ENCODE data around the gene CTBP1. TPM values are rescaled to one million over a fixed set of nuclear protein-coding genes. Genes with fewer than 3 reads are reported as not detected.

Gene CTBP1
- polyA plus RNA-seq, 1 donor (not counting 4 experiments of a cell fraction or from before 2014, with no cell fraction given) = 46.9 TPM

DNA sequence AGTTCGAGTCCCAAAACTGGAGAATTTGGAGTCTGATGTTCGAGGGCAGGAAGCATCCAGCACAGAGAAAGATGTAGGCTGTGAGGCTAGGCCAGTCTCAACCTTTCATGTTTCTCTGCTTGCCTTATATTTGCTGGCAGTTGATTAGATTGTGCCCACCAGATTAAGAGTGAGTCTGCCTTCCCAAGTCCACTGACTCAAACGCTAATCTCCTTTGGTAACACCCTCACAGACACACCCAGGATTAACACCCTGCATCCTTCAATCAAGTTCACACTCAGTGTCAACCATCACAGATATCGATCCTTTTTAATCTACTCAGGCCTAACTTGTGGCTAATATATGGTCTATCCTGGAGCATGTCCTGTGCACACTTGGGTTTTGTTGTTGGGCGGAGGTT, 22.8 kb upstream of the CTBP1 start:
- H3K9me3 ChIP-seq (ENCODE audit: control insufficient read depth, low read depth, low read length) = no peaks in the 10 kb centered on the region
- TF ChIP-seq CTCF (optimal IDR thresholded peaks at IDR 0.05 in 1 of 3, IDR thresholded peaks at IDR 0.05 in 1 of 3, conservative IDR thresholded peaks at IDR 0.05 in 1 of 3; ENCODE audit: extremely low read depth in 1 of 3, insufficient read depth in 2 of 3, low read length in 3 of 3) (no peak), EZH2 (IDR thresholded peaks at IDR 0.05; ENCODE audit: low read length) (no peak)
- no peaks in the 10 kb centered on the region for H3K27me3 ChIP-seq (ENCODE audit: control insufficient read depth, extremely low read depth, insufficient read depth, low read length)
- H3K27ac ChIP-seq (ENCODE audit: control insufficient read depth, insufficient read depth, low read length) = no peak overlapping the region
- no peak overlapping the region for H3K4me3 ChIP-seq (ENCODE audit: control insufficient read depth in 2 of 3, extremely low read depth in 1 of 3, insufficient read depth in 2 of 3, low read depth in 1 of 3, low read length in 3 of 3)
- H3K4me2 ChIP-seq (ENCODE audit: control insufficient read depth, extremely low read depth, insufficient read depth, low read depth, low read length) = no peak overlapping the region
- no peak for DNase-seq (ENCODE audit: low read depth, low spot score)
- no peak overlapping the region for H2AFZ ChIP-seq (ENCODE audit: control insufficient read depth, low read length)
- no peak for FAIRE-seq
- H3K9ac ChIP-seq (ENCODE audit: control insufficient read depth, extremely low read depth, insufficient read depth, low read length) = no peak overlapping the region
- no peaks in the 10 kb centered on the region for H3K36me3 ChIP-seq (ENCODE audit: control insufficient read depth in 2 of 2, extremely low read depth in 1 of 2, insufficient read depth in 2 of 2, low read length in 2 of 2)
- H3K4me1 ChIP-seq (ENCODE audit: control insufficient read depth, extremely low read depth, insufficient read depth, low read length) = no peaks in the 10 kb centered on the region
- no peaks in the 10 kb centered on the region for H3K79me2 ChIP-seq (ENCODE audit: control insufficient read depth, insufficient read depth, low read length)
- no peaks in the 10 kb centered on the region for H3K9me1 ChIP-seq (ENCODE audit: control insufficient read depth, extremely low read depth, insufficient read depth, low read length)
- H4K20me1 ChIP-seq (ENCODE audit: control insufficient read depth, extremely low read depth, insufficient read depth, low read length) = no peaks in the 10 kb centered on the region
- dilution Hi-C loops (cut with MboI; ENCODE audit: extremely low pct_ligation_motif_present, low sequenced_read_pairs) = no loop called here

- H3K4me3 ChIP-seq (ENCODE audit: control insufficient read depth in 2 of 3, extremely low read depth in 1 of 3, insufficient read depth in 2 of 3, low read depth in 1 of 3, low read length in 3 of 3) = no peak overlapping the region
Observed at GRCh38 chr4:1269209-1269608, 20.3 kb upstream of the CTBP1 start.

More at GRCh38 chr4:1269209-1269608, 20.3 kb upstream of the CTBP1 start:
- no peak overlapping the region for H3K4me2 ChIP-seq (ENCODE audit: control insufficient read depth, extremely low read depth, insufficient read depth, low read depth, low read length)
- no peaks in the 10 kb centered on the region for H3K9me3 ChIP-seq (ENCODE audit: control insufficient read depth, low read depth, low read length)
- H3K9me1 ChIP-seq (ENCODE audit: control insufficient read depth, extremely low read depth, insufficient read depth, low read length) = no peaks in the 10 kb centered on the region
- no peak overlapping the region for H3K27ac ChIP-seq (ENCODE audit: control insufficient read depth, insufficient read depth, low read length)
- DNase-seq (ENCODE audit: low read depth, low spot score) (no peak), FAIRE-seq (no peak)
- H3K9ac ChIP-seq (ENCODE audit: control insufficient read depth, extremely low read depth, insufficient read depth, low read length) = no peak overlapping the region
- no peaks in the 10 kb centered on the region for H4K20me1 ChIP-seq (ENCODE audit: control insufficient read depth, extremely low read depth, insufficient read depth, low read length)
- no peaks in the 10 kb centered on the region for H3K36me3 ChIP-seq (ENCODE audit: control insufficient read depth in 2 of 2, extremely low read depth in 1 of 2, insufficient read depth in 2 of 2, low read length in 2 of 2)
- dilution Hi-C loops (cut with MboI; ENCODE audit: extremely low pct_ligation_motif_present, low sequenced_read_pairs) = no loop called here
- no peak overlapping the region for H2AFZ ChIP-seq (ENCODE audit: control insufficient read depth, low read length)
- TF ChIP-seq CTCF (optimal IDR thresholded peaks at IDR 0.05 in 1 of 3, IDR thresholded peaks at IDR 0.05 in 1 of 3, conservative IDR thresholded peaks at IDR 0.05 in 1 of 3; ENCODE audit: extremely low read depth in 1 of 3, insufficient read depth in 2 of 3, low read length in 3 of 3) (no peak), EZH2 (IDR thresholded peaks at IDR 0.05; ENCODE audit: low read length) (no peak)
- no peaks in the 10 kb centered on the region for H3K4me1 ChIP-seq (ENCODE audit: control insufficient read depth, extremely low read depth, insufficient read depth, low read length)
- no peaks in the 10 kb centered on the region for H3K79me2 ChIP-seq (ENCODE audit: control insufficient read depth, insufficient read depth, low read length)
- H3K27me3 ChIP-seq (ENCODE audit: control insufficient read depth, extremely low read depth, insufficient read depth, low read length) = no peaks in the 10 kb centered on the region

All from keratinocyte (primary cell).